A549 (cell line): ENCODE data around the gene DAB2.

Experiments
- BHLHE40 ChIP-seq: IDR thresholded peaks from 2 replicates; pipeline ENCODE4 v1.6.1; 2012; ENCODE audit warnings: low read depth, low read length, inconsistent platforms
- POLR2A ChIP-seq: IDR thresholded peaks from 2 replicates; pipeline ENCODE4 v1.6.1; 2012; ENCODE audit warnings: mild to moderate bottlenecking, low read length
- RAD21 ChIP-seq, 2 experiments: fragments of >200 bp in 1 of 2; sonication (Bioruptor Twin) in 1 of 2; formaldehyde crosslinking in 1 of 2; IDR thresholded peaks in 1 of 2; conservative IDR thresholded peaks in 1 of 2; 2 replicates in 1 of 2; 3 replicates in 1 of 2; pipeline ENCODE4 v1.6.1; 2012 to 2018; ENCODE audit warnings: inconsistent platforms in 1 of 2

GRCh38 chr5:39379693-39380092 lies 45.1 kb downstream of the DAB2 start:
- TF ChIP-seq BHLHE40, result no peak
- TF ChIP-seq POLR2A, result no peak
- no peak for TF ChIP-seq RAD21 (conservative IDR thresholded peaks at IDR 0.05 in 1 of 2, IDR thresholded peaks at IDR 0.05 in 1 of 2)
